Measurements from ENCODE around the gene DMTF1.

GRCh38 chr7:87188930-87189329 lies 36.7 kb downstream of the DMTF1 start:
- TF ChIP-seq USF2 (CRISPR knock-in tag; IDR thresholded peaks at IDR 0.05) (no peak), REST (IDR thresholded peaks at IDR 0.05; ENCODE audit: borderline replicate concordance) (no peak), REST (CRISPR knock-in tag; IDR thresholded peaks at IDR 0.05; ENCODE audit: low read depth) (no peak), JUN (IDR thresholded peaks at IDR 0.05; ENCODE audit: borderline replicate concordance, low read depth, low read length) (no peak), JUN (CRISPR knock-in tag; IDR thresholded peaks at IDR 0.05; ENCODE audit: borderline replicate concordance) (no peak), PTBP1 (IDR thresholded peaks at IDR 0.05; ENCODE audit: low read depth, low read length) (no peak), NFIC (IDR thresholded peaks at IDR 0.05) (no peak), SUPT5H (IDR thresholded peaks at IDR 0.05) (no peak), MEIS2 (IDR thresholded peaks at IDR 0.05; ENCODE audit: partially characterized antibody) (no peak), ZNF785 (CRISPR knock-in tag; IDR thresholded peaks at IDR 0.05) (no peak)

Data from K562 (cell line).